HG03378 (cell line): ENCODE measurements around the gene ATF7.
"Not testable (repeated sequence)": the region's sequence is repeated elsewhere in the genome, so short reads cannot be mapped to it uniquely, and the experiment has no call there.

ENCODE experiments used
- ATAC-seq: cut with Tn5 transposase; IDR thresholded peaks from one replicate; pipeline ENCODE4 v1.9.1; 2021; ENCODE audit warnings: mild to moderate bottlenecking, moderate library complexity; ENCODE audit not compliant: unreplicated experiment

ATF7 gene

GRCh38 chr12:53631721-53632120 lies 5.5 kb upstream of the ATF7 start:
- ATAC-seq = no peak

DNA sequence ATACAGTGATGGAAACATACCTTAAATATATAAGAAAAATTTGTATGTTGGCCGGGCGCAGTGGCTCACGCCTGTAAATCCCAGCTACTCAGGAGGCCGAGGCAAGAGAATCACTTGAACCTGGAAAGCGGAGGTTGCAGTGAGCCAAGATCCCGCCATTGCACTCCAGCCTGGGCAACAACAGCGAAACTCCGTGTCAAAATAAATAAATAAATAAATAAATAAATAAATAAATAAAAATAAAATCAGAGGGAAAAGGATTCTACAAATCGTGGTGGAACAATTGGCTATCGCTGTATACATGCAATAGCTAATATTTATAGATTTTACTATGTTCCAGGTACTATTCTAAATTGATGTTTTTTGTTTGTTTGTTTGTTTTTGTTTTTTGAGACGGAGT lies 1.7 kb upstream of the ATF7 start:
- ATAC-seq = no peak

DNA sequence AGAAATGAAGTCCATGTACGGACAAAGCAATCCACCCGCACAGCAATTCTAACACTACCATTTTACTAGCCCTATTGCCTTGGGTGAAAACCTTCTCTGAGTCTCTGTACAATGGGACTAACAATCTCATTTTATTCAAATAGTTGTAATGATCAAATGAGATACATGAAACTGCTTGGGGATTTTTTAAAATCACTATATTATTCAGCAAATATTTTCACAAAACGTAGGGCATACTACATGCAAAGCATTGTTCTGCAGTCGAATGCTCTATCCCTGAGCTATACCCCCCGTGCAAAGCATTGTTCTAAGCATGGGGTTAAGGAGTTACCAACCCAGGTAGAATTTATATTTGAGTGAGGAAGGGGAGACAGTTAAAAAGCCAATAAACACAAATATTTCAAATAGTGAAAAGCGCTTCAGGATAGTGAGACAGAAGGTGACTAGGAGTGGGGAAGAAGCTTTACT lies 554 bp upstream of the ATF7 start:
- ATAC-seq = peak; percentile 8

GRCh38 chr12:53625373-53625945 lies 723 bp downstream of the ATF7 start:
- no peak for ATAC-seq

DNA sequence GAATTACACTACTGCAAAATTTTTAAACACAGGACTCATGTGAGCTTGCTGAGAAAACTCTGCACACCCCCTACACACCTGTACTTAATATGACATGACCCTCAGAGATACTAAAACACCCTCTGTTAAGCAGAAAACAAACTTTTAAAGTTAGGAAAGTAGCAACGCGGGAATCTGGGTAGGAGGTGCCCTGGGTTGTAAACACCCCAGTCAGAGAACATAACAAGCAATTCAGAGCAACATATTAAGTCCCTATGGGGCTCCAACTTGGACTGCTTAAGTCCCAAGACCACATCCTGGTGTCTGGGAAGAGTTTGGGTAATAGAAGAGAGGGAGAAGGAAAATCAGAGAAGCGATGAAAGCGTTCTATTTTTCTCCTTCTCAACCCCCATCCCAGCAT lies 1.2 kb downstream of the ATF7 start:
- no peak for ATAC-seq

DNA sequence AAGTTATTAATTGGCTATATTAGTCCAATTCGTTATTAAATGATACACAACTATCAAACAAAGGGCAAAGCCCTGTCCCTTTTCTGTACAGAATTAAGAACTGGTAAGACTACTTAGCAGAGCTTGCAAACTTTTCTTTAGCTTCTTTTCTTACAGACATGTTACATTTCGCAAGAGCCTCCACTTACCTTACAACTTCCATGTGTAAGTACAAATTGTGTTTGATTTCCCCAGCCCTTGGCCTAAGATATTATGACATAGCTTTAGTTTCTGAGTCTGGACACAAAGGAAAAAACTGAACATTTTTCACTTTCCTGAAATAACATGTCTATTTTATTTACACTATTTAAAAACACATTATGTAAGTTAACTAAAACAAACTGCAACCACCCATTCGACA lies 1.7 kb downstream of the ATF7 start:
- ATAC-seq = no peak

DNA sequence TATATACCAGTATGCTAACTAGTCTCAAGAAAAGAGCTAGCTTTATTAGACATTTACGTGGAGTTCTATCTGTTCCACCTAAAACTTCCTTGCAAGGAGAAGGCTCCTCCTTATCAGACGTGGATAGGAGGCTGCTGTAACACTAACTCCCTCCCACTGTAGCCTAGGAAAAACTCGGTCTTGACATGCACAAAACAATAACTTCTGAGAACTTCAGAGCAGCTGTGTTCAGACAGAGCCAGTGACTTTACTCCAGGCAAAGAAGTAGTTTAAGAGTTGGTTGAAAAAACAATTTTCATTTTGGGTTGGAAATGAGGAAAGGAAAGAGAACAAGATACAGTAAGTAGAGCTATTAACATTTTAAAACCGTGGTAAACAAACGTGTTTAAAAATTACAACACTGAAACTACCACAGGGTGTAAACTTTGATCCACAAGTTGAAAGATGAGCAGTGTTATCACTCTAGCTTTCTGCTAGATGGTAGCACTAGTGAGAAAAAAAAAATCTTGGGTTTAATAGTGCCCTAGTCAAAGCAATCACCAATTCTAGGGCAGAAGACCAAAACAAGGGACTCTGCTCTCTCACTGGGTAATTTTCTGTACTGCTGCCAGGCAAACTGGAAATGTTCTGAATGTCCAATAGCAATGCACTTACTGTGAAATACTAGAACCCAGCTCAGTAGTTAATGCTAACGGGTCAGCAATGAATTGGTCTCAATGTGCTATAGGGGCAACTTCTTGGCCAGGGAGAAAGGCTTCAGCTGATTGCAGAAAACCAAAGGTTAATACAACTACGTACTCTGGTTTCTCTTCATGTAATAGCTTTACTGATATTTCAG lies 2.4 kb downstream of the ATF7 start:
- no peak for ATAC-seq

DNA sequence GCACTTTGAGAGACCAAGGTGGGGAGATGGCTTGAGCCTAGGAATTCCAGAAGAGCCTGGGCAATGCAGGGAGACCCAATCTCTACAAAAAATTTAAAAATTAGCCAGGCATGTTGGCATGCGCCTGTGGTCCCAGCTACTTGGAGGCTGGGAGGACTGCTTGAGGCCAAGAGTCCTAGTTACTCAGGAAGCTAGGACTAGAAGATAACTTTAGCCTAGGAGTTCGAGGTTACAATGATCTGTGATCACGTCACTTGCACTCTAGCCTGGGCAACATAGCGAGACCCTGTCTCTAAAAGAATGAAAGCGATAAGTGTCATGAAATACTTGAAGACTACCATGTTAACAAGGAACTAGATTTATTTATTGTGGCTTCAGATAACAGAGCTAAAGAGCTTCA lies 3.5 kb downstream of the ATF7 start:
- no peak for ATAC-seq

GRCh38 chr12:53618275-53618674 lies 7.9 kb downstream of the ATF7 start:
- ATAC-seq = no peak

DNA sequence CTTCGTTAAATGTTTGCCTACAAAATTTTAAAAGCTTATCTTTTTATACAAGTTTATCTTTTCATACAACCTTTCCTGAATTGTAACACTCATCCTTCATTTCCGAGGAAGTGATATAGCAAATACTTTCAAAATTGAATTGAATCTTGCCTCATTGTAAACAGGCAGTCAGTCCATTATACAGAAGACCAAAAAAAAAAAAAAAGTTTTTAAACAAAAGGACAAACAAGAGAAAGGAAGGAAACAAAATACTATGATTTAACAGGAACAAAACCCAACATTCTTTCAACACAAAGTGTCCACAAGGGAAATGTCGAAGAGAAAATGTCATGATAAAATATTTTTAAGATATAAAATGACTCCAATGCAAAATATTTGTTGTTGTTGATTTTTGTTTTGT lies 8.5 kb downstream of the ATF7 start:
- ATAC-seq = no peak

GRCh38 chr12:53616950-53617349 lies 9.2 kb downstream of the ATF7 start:
- ATAC-seq = no peak

DNA sequence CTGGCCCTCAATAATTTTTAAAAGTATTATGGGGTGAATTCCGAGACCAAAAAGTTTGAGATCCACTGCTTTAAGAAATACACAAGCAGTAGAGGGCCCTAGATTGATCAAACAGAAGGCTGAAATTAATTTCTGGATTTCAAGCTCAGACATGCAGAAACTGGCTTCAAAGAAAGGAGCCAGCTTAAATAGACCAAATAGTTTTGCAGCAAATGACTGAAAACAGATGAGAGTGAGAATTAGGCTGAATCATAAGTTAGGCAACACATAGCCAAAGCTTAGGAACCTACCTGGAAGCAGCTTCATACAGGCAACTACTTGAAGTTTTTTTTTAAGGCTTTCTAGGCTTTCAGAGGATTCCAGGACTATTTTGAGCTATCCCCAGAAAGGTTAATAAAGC lies 12.4 kb downstream of the ATF7 start:
- no peak for ATAC-seq

DNA sequence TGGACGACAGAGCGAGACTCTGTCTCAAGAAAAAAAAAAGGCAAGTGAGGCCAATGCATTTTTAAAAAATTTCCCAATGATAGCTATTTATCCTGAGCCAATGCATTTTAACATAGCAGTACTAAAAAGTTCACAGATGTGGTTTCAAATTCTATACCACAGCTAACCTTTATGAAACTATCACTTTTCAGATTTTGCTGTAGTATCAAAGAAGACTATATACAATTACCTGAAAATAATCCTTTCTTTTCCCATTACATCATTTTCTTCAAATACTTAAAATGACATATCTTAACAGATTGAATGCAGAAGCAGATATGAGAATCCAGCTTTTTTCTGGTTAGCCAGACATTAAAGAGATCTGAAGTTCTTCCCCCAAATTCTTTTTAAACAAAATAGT lies 13.2 kb downstream of the ATF7 start:
- no peak for ATAC-seq

- ATAC-seq = no peak
Observed at GRCh38 chr12:53611304-53611703, 14.9 kb downstream of the ATF7 start.

DNA sequence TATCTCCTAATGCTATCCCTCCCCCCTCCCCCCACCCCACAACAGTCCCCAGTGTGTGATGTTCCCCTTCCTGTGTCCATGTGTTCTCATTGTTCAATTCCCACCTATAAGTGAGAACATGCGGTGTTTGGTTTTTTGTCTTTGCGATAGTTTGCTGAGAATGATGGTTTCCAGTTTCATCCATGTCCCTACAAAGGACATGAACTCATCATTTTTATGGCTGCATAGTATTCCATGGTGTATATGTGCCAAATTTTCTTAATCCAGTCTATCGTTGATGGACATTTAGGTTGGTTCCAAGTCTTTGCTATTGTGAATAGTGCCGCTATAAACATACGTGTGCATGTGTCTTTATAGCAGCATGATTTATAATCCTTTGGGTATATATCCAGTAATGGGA lies 19.5 kb downstream of the ATF7 start:
- ATAC-seq = not testable (repeated sequence)

GRCh38 chr12:53604581-53604980 lies 21.6 kb downstream of the ATF7 start:
- ATAC-seq = no peak

GRCh38 chr12:53603804-53604203 lies 22.4 kb downstream of the ATF7 start:
- ATAC-seq = no peak

- ATAC-seq = no peak
Observed at GRCh38 chr12:53603196-53603595, 23.0 kb downstream of the ATF7 start.

DNA sequence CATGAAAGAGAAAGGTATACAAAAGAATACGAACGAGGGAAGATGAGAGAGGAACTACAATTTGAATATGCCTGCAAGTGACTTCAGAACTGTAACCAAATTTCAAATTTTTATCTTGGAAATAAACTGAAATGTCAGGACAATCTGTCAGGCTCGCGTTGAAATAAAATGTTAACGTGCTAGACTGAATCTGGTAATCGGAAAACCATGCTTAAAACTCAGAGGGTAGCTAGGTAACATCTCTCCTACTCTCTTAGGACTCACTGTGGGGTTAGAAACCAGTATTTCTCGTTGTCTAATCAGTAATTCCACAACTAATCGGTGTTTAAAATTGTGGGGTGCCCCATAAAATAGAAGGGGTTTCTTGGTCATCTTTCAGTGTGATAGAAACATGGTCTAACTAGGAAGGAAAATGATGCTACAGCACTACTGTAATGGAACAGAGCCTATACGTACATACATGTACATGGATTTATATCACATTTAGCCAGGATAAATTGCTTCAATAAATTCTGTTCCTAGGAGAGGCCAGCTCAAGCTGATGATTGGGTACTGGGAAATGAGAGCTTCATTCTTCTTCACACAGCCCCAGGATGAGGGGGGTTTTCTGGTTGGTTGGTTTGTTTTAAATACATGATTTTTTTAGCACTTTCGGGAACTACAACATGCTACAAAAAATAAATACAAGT lies 23.9 kb downstream of the ATF7 start:
- no peak for ATAC-seq

DNA sequence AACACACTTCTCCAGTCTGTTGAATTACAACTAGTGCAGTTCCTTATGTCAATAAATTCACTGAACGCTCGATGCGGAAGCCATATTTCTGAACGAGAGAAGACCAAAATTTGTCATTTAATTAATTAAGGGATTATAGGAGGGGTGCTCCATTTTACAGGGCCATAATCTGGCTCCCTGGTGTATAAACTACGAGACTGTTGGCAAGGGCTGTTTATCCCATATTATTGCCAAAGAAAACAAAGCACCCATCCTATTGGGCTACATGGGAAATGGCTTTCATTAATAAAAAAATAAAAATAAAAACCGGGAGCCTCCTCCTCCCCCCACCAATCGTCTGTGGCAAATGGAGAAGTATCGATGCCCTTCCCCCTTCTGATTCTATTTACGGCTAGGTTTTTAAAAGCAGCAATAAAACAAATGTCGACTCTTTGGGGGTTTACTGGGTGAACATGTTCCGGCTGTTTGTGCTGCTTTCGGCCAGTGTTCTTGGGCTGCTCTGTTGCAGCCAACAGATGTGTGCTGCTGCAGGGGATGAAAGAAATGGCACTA lies 24.8 kb downstream of the ATF7 start:
- ATAC-seq = no peak

- ATAC-seq = no peak
Observed at GRCh38 chr12:53600490-53601295, 25.5 kb downstream of the ATF7 start.
